GM19438 (cell line): ENCODE results near the gene UGGT2.
"Not testable (repeated sequence)": the region's sequence is repeated elsewhere in the genome, so short reads cannot be mapped to it uniquely, and the experiment has no call there.

Experiments
- ATAC-seq: cut with Tn5 transposase; IDR thresholded peaks from one replicate; pipeline ENCODE4 v1.9.1; 2021; ENCODE audit warnings: low read depth; ENCODE audit not compliant: unreplicated experiment

Gene UGGT2

DNA sequence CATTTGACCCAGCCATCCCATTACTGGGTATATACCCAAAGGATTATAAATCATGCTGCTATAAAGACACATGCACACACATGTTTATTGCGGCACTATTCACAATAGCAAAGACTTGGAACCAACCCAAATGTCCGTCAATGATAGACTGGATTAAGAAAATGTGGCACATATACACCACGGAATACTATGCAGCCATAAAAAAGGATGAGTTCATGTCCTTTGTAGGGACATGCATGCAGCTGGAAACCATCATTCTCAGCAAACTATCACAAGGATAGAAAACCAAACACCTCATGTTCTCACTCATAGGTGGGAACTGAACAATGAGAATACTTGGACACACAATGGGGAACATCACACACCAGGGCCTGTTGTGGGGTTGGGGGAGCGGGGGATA, 2.2 kb downstream of the UGGT2 start:
- ATAC-seq, result not testable (repeated sequence)

DNA sequence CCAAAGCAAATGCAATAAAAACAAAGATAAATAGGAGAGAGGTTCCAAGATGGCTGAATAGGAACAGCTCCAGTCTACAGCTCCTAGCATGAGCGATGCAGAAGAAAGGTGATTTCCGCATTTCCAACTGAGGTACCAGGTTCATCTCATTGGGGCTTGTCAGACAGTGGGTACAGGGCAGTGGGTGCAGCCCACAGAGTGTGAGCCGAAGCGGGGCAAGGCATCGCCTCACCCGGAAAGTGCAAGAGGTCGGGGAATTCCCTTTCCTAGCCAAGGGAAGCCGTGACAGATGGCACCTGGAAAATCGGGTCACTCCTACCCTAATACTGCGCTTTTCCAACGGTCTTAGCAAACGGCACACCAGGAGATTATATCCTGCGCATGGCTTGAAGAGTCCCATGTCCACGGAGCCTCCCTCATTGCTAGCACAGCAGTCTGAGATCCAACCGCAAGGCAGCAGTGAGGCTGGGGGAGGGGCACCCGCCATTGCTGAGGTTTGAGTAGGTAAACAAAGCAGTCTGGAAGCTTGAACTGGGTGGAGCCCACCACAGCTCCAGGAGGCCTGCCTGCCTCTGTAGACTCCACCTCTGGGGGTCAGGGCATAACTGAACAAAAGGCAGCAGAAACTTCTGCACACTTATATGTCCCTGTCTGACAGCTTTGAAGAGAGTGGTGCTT, 6.6 kb downstream of the UGGT2 start:
- not testable (repeated sequence) for ATAC-seq

DNA sequence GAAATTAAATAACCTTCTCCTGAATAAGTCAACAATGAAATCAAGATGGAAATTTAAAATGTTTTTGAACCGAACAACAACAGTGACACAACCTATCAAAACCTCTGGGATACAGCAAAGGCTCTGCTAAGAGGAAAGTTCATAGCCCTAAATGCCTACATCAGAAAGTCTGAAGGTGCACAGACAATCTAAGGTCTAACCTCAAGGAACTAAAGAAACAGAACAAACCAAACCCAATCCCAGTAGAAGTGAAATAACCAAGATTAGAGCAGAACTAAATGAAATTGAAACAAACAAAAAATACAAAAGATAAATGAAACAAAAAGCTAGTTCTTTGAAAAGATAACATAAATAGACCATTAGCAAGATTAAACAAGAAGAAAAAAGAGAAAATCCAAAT, 9.0 kb downstream of the UGGT2 start:
- ATAC-seq, result no peak

DNA sequence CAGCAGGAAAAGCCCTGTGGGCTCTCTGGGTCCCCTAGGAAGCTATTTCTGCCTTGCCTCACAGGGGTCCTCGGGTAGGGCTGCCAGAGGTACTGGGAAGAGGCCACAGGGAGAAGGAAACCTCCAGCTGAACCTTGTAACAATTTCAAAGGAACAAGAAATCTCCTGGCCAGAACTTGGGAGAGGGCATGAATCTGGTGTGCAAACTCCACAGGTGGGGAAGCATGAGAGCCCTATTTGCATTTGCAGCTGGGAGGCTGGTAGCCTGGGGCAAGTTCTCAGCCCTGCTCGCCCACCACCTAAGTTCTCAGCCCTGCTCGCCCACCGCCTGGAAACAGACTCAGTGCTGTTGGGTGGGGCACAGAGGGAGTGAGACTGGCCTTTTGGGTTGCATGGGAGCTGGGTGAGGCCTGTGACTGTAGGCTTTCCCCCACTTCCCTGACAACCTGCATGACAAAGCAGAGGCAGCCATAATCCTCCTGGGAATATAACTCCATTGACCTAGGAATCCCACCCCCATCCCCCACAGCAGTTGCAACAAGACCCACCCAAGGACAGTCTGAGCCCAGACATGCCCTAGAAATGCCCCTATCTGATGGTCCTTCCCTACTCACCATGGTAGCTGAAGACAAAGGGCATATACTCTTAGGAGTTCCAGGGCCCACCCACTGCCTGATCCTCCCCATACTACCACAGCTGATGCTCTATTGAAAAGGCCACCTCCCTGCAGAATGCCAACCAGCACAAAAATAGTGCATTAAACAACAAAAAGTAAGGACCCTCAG, 11.7 kb downstream of the UGGT2 start:
- no peak for ATAC-seq

DNA sequence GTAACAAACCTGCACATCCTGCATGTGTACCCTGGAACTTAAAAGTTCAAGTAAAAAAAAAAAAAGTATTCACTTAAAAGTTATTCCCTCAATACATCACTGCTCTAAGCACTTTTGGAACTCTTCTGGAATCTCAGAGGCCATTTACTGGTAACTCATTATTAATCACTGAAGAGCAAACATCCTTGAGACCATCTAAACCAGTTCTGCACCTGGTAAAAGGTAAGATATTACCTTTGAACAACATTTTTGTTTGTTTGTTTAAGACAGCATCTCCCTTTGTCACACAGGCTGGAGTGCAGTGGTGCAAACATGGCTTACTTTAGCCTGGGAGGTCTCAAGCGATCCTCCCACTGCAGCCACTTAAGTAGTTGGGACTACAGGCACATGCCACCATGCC, 16.7 kb downstream of the UGGT2 start:
- no peak for ATAC-seq

DNA sequence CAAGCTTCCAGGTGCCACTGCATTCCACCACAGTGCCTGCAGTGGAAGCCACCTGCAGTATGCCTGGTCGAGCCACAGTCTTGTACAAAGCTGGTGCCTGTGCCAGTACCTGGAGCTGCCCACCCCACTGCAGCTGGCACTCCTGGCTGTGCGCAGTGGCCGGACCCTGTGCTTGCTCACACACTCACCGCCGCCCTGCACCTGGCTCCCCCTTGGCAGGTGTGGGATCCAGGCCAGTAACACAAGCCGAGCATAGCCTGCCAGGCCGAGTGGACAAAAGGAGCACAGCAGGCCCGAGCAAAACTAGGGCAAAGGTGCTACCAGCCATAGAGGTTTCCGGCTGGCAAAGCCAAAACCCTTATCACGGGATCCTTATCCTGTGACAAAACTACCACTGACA, 18.5 kb downstream of the UGGT2 start:
- ATAC-seq, result no peak

DNA sequence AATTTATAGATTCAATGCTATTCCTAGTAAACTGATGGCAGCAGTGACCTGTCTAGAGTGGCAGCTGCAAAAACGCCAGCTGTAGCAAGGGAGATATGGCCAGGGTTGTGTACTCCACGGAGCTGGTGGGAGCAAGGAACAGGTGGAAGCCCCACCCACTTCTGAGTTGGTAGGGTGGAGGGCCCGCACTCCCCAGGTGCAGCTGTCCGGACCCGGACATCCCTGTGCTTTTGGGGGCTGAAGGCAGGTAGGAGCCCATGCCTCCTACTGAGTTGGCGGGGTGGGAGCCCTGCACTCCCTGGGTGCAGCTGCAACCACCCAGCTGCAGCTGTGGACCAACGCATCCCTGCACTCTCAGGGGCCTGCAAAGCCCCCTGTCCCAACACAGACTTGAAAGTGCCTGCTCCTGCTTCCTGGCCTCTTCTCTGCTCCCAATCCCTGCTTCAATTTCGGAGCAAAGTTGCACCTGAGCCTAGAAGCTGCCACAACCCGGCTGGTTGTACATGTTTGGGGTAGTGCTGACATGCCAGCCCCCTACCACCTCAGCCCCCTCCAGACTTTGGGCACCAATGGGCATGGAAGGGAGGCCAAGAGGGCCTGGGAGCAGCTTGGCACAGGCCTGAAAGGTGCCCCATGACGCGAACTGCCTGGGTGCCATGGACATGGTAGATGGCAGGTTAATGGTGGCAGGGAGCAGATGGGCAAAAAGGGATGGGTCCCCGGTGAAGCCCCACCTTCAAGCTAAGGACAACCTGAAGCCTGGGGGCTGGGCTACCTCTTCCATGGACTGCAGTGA, 19.8 kb downstream of the UGGT2 start:
- no peak for ATAC-seq

DNA sequence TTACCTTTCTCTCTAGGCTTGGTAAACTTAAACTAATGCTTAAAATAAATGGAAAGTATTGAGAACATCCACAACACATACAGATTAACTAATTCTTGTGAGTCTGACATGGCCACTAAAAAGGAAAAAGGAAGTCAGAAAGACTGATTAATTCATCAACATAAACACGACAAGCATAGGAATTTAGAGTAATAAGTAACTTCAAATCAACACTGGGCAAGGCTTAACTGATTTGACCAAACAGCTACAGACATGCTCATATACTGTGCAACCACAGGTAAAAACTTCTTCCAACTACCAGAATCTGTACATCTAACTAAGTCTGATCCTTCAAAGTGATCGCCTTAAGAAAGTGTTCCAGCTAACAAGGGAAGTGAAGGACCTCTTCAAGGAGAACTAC, 20.5 kb downstream of the UGGT2 start:
- ATAC-seq, result no peak

DNA sequence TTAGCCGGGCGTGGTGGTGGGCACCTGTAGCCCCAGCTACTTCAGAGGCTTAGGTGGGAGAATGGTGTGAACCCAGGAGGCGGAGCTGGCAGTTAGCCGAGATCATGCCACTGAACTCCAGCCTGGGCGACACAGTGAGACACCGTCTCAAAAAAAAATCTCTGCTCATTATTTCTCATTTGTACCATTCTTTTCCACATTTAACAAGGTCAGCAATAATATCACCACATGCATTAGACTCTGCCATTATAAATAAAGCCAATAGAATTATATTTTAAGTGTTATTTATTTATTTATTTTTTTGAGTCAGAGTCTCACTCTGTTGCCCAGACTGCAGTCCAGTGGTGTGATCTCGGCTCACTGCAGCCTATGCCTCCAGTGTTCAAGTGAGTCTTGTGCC, 24.2 kb downstream of the UGGT2 start:
- ATAC-seq, result no peak

DNA sequence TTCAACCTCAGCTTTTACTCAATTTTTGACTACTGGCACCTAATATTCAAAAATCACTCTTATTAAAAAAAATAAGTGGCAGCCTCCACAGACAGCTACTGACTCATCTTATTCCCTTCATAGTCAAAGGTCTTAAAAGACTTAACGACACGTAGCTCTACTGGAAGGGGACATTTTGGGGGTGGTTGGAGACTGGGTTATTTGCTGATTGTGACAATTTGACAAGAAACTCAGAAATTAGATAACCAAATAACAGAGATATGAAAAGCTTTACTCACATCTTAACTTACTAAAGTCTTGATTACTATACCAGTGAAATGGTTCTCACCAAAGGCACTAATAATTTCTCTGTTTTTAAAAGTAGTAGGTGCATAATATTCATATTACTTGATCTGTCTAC, 25.7 kb downstream of the UGGT2 start:
- no peak for ATAC-seq

DNA sequence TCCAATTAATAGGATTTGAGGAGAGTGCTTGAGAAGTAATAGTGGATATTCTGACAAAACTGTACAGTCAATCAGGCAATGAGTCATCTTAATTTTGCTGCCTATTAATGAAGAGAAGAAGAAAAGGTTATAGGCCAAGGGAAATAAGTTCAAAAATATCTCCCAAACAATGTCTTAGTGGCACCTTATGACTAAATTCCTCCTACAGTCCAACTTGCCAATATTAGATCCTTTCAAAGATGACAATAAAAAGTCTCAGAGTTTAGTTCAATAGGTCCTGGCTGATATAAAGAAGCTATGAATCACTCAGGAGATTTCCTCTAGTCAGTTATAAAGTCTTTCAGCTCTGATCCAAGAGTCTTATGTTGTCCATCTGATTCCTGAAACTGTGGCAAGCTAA, 27.9 kb downstream of the UGGT2 start:
- no peak for ATAC-seq

DNA sequence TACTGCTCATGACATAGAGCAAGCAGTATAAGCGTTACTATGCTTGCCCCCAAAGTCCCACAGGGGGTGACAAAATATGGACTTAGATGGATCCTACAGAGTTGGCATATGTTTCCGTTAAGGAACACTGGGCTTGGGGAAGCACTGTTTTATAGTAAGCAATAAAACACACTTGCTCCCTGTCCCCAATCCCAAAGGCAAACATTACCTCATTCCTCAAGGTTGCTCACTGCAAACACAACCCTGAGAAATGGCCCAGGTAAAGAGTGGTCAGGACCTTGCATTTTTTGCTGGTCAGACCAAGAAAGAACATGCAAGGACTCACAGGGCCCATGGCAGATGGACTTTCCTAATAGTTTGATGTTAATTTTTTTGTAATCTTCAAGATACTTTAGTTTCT, 32.3 kb downstream of the UGGT2 start:
- no peak for ATAC-seq

DNA sequence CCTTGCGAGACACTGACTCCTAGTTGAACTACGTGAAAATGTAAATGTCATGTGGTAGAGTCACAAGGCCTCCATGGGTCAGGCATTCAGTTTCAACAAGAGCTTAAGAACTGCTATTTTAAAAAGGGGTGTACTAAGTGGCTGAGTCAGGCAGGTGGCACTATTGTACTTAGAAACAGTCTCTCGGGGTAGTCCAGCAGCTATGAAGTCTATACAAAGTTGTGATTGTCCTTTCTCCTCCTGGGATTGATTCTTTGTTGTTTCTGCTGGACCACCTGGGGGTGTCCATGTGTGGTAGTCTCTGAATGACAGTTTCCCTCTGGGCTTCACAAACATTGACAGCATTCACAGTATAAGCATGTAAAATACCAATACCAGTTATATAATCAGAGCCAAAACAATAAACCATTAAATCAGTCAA, 33.0 kb downstream of the UGGT2 start:
- peak; percentile 89 for ATAC-seq

DNA sequence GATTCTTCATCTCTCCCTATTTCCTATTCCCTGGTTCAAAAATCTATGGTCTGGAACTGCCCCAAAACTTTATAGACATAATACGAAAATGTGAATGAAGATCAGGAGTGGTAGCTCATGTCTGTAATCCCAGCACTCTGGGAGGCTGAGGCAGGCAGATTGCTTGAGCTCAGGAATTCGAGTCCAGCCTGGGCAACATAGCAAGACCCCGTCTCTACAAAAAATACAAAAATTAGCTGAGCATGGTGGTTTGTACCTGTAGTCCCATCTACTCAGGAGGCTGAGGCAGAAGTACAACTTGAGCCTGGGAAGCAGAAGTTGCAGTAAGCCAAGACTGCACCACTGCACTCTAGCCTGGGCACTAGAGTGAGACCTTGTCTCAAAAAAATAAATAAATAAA, 35.1 kb downstream of the UGGT2 start:
- no peak for ATAC-seq

DNA sequence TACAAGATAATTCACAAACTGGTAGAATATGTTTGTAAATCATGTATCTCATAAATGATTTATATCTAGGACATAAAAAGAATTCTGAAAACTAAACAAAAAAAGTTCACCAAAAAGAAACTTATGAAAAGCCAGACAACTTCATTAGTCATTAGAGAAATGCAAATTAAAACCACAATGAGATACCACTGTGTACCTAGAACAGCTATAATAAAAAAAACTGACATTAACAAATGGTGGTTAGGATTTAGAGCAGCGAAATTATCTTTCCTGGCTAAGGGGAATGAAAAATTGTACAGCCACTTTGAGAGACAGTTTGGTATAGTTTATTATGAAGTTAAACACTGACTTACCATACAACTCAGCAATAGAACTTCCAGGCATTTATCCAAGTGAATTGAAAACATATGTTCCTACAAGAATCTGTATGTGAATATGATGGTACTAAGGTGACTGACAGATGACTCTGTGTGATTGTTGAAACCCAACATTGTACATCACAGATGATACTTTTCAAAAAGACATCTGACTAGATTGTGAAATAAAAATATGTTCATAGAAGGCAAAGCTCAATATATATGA, 41.8 kb downstream of the UGGT2 start:
- no peak for ATAC-seq

DNA sequence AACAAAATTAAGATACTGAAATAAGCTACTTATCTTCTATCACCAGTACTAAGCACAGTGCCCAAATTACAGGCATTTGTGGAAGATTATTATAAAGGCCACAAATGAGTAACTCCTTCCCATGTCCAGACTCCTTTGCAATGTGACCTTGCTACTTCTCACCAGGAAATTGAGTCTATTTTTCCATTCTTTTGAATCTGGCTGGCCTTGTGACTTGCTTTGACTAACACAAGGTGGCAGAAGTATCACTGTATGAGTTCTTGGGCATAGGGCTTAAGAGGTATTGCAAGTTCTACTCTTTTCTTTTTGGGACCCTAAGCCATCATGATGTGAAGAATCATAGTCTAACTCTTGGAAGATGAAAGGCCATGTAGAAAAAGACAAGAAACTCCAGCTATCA, 49.9 kb downstream of the UGGT2 start:
- no peak for ATAC-seq

DNA sequence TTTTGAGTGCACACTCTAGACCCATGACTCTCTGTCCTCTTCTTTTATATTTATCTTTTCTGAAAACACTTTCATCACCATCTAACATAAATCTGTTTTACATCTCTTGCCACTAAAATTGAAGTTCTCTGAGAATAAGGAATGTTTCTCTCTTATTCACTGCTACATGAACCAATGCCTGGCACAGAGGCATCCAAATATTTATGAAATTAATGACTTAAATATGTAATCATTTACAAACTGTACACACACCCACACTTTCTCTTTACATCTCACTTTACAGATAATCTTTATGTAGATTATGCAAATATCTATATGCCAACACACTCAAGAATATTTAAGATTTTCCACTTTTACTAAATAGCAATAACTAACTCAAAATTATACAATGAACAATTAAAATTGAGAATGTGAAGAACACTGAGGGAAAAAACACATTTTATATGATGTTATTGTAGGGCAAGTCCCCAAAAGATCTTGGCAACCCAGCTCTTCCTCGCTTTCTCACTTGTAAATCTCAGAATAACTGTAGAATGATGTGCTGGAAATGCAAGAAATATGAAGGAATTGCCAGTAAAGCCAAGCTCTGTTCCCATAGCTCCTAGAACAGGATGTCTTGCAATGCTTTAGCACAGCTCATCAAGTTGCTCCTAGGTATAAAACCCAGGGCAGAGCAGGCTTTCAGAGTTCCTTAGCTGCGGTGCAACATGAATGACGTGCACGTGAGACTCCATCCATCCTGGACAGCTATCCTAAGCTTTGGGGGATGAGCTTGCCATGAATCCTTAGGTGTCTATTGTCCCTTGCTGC, 50.7 kb downstream of the UGGT2 start:
- no peak for ATAC-seq

DNA sequence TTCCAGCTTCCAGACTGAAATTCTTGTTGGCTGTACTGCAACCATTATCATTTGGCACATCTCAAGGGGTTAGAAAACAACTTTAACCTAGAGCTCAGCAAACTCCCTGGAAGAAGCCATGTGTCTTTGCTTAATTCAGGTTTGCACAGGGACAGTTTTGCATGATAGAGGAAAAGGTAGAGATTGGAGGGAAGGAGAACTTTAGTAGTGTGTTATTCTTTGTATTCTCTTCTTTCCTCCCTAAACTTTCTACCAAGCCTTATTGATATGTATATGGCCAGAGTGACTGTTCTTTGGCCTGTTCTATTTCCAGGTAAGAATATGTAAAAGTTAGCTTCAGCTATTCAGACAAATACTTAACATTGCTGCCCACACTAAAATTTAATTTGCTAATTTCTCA, 53.1 kb downstream of the UGGT2 start:
- ATAC-seq, result no peak

DNA sequence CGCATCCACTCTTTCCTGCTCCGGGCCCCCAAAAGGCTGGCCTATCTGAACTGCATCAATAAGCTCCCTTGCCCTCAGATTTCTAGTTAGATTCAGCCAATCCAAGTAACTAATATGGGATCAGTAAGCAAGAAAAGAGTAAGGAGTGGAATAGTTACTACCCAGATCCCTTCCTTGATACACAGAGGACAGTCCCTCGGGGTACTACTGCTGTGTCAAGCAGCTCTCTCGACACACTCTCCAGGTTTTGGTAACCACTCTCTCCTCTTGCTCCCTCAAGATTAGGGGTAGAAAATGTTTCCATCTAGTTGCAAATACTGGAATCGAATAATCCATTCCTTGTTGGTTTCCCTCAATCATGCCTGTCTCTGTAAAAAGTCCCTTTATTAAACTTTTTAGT, 65.4 kb downstream of the UGGT2 start:
- no peak for ATAC-seq

DNA sequence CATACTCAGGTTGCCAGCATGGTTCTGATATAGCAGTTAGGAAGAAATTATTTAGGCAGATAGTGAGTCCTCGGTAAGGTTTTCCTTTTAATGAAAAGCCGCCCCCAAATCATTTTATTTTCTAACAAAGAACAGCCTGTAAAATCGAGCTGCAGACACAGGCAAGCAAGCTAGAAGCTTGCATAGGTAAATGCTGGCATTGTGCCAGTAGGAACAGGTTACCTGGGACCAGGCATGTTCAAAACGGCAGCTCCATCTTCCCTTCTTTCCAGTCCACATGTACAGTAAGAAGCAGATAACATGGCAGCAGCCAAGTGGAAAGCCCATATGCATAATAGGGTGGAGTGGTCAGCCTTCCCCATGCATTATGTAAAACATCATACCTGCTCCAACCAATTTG, 71.1 kb downstream of the UGGT2 start:
- ATAC-seq, result no peak
